ENCODE data around the gene STRIP1. TPM values are rescaled to one million over a fixed set of nuclear protein-coding genes. Genes with fewer than 3 reads are reported as not detected.
A peak's percentile ranks its signal among the peaks of the same experiment; 100 is the strongest.

STRIP1 gene
- total and polyA plus RNA-seq, 10 of the 15 experiments (the other 5 are each of a cell fraction or from before 2014, with no cell fraction given) = 6.3 to 26.6 (median 18.0) TPM

DNA sequence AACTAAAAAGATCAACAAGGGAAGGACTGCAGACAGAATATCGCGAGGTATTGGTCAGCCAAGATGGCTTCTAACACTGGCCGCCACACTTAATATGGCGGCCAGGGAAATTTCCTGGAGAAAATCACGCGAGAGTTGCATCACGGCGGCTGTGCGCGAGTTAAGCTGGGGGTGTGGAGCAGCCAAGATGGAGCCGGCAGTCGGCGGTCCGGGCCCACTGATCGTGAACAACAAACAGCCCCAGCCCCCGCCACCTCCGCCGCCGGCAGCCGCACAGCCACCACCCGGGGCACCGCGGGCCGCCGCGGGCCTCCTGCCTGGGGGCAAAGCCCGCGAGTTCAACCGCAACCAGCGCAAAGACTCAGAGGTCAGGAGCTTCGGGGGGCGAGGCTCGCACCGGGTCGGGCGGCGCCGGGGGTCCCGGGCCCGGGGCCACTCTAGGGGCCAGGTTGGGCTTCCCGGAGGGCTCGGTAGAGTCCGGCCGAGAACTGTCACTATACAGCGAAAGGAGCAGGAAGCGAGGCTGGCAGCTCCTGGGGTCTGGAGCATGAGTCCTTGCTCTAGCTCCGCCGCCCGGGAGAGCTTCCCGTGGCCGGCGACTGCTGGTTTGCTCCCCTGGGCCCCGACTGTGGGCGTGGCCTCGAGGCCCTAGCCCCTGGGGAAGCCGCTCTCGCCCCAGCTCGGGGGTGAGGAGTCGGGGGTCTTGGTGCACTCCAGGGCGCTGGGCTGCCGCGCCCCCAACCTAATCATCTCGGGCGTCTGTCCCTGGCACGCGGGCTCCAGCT is at the start of gene STRIP1 (continued):
- TF ChIP-seq MAX (IDR thresholded peaks at IDR 0.05; ENCODE audit: low read depth, low read length) (no peak), TAF1 (IDR thresholded peaks at IDR 0.05; ENCODE audit: borderline replicate concordance, low read depth, low read length) (peak; percentile 87), E2F4 (IDR thresholded peaks at IDR 0.05; ENCODE audit: low read depth, low read length) (no peak), ASH2L (IDR thresholded peaks at IDR 0.05; ENCODE audit: borderline replicate concordance, low read depth) (no peak; the same call in 1 of the 2 replicates), POLR2AphosphoS2 (IDR thresholded peaks at IDR 0.05; ENCODE audit: low read depth, low read length) (peak; percentile 43; the same call in 1 of the 2 replicates), ELK1 (IDR thresholded peaks at IDR 0.05; ENCODE audit: low read depth, low read length) (no peak), ZBED1 (IDR thresholded peaks at IDR 0.05; ENCODE audit: borderline replicate concordance) (no peak), STAT3 (IDR thresholded peaks at IDR 0.05; ENCODE audit: low read depth, low read length) (no peak), BCL3 (IDR thresholded peaks at IDR 0.05; ENCODE audit: borderline replicate concordance, insufficient read depth, low read depth, low read length, poor library complexity, severe bottlenecking) (no peak), TCF12 (IDR thresholded peaks at IDR 0.05; ENCODE audit: low read depth, low read length) (peak; percentile 65; the same call in 1 of the 2 replicates), GABPA (IDR thresholded peaks at IDR 0.05; ENCODE audit: low read depth) (peak; percentile 46; the same call in 1 of the 2 replicates), RELB (IDR thresholded peaks at IDR 0.05; ENCODE audit: low read depth) (peak; percentile 19; the same call in 1 of the 2 replicates)
- TF ChIP-seq, protein P1, sequence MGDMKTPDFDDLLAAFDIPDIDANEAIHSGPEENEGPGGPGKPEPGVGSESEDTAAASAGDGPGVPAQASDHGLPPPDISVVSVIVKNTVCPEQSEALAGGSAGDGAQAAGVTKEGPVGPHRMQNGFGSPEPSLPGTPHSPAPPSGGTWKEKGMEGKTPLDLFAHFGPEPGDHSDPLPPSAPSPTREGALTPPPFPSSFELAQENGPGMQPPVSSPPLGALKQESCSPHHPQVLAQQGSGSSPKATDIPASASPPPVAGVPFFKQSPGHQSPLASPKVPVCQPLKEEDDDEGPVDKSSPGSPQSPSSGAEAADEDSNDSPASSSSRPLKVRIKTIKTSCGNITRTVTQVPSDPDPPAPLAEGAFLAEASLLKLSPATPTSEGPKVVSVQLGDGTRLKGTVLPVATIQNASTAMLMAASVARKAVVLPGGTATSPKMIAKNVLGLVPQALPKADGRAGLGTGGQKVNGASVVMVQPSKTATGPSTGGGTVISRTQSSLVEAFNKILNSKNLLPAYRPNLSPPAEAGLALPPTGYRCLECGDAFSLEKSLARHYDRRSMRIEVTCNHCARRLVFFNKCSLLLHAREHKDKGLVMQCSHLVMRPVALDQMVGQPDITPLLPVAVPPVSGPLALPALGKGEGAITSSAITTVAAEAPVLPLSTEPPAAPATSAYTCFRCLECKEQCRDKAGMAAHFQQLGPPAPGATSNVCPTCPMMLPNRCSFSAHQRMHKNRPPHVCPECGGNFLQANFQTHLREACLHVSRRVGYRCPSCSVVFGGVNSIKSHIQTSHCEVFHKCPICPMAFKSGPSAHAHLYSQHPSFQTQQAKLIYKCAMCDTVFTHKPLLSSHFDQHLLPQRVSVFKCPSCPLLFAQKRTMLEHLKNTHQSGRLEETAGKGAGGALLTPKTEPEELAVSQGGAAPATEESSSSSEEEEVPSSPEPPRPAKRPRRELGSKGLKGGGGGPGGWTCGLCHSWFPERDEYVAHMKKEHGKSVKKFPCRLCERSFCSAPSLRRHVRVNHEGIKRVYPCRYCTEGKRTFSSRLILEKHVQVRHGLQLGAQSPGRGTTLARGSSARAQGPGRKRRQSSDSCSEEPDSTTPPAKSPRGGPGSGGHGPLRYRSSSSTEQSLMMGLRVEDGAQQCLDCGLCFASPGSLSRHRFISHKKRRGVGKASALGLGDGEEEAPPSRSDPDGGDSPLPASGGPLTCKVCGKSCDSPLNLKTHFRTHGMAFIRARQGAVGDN (IDR thresholded peaks at IDR 0.05) = 0 out of 2 replicates have a peak, but pooled peaks have one; percentile 31
- TF ChIP-seq, protein P2, sequence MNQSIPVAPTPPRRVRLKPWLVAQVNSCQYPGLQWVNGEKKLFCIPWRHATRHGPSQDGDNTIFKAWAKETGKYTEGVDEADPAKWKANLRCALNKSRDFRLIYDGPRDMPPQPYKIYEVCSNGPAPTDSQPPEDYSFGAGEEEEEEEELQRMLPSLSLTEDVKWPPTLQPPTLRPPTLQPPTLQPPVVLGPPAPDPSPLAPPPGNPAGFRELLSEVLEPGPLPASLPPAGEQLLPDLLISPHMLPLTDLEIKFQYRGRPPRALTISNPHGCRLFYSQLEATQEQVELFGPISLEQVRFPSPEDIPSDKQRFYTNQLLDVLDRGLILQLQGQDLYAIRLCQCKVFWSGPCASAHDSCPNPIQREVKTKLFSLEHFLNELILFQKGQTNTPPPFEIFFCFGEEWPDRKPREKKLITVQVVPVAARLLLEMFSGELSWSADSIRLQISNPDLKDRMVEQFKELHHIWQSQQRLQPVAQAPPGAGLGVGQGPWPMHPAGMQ (IDR thresholded peaks at IDR 0.05; ENCODE audit: borderline replicate concordance) = peak; percentile 93
- TF ChIP-seq, protein P3, sequence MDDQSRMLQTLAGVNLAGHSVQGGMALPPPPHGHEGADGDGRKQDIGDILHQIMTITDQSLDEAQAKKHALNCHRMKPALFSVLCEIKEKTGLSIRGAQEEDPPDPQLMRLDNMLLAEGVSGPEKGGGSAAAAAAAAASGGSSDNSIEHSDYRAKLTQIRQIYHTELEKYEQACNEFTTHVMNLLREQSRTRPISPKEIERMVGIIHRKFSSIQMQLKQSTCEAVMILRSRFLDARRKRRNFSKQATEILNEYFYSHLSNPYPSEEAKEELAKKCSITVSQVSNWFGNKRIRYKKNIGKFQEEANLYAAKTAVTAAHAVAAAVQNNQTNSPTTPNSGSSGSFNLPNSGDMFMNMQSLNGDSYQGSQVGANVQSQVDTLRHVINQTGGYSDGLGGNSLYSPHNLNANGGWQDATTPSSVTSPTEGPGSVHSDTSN (IDR thresholded peaks at IDR 0.05; ENCODE audit: insufficient replicate concordance, low read depth, low read length) = no peak
